ENCODE results near the gene MYEF2.

- TF ChIP-seq PKNOX1 (IDR thresholded peaks at IDR 0.05) (no peak), BHLHE40 (IDR thresholded peaks at IDR 0.05; ENCODE audit: borderline replicate concordance) (no peak), TARDBP (IDR thresholded peaks at IDR 0.05) (no peak), CTBP1 (IDR thresholded peaks at IDR 0.05; ENCODE audit: borderline replicate concordance) (no peak), ZNF384 (IDR thresholded peaks at IDR 0.05) (no peak), SP1 (IDR thresholded peaks at IDR 0.05) (no peak)
Measured at GRCh38 chr15:48177383-48177765, 721 bp downstream of the MYEF2 start.
